Progenitor cell of endocrine pancreas (in vitro differentiated cells): ENCODE data around the gene EIF1AY. TPM values are rescaled to one million over a fixed set of nuclear protein-coding genes. Genes with fewer than 3 reads are reported as not detected.

Experiments used
- DNase-seq: peaks from one replicate; pipeline ENCODE4 v3.0.0; 2021; ENCODE audit warnings: low spot score; ENCODE audit not compliant: unreplicated experiment
- H3K27ac Mint-ChIP-seq: 2 replicates; pipeline ENCODE4 v1.8.0; 2021; ENCODE audit warnings: mild to moderate bottlenecking, moderate library complexity, mixed read lengths
- H3K27me3 Mint-ChIP-seq: 2 replicates; pipeline ENCODE4 v1.8.0; 2021; ENCODE audit warnings: mixed read lengths
- H3K36me3 Mint-ChIP-seq: 2 replicates; pipeline ENCODE4 v1.8.0; 2022; ENCODE audit warnings: mixed read lengths; ENCODE audit not compliant: insufficient read depth
- H3K4me1 Mint-ChIP-seq: 2 replicates; pipeline ENCODE4 v1.8.0; 2021; ENCODE audit warnings: low read depth, mixed read lengths
- H3K4me3 Mint-ChIP-seq: 2 replicates; pipeline ENCODE4 v1.8.0; 2021; ENCODE audit warnings: low read depth, mild to moderate bottlenecking, moderate library complexity, mixed read lengths
- H3K9me3 Mint-ChIP-seq: 2 replicates; pipeline ENCODE4 v1.8.0; 2021; ENCODE audit warnings: low read depth, mixed read lengths
- long read RNA-seq: library from polyadenylated mRNA; unstranded; transcript quantifications from one replicate; pipeline ENCODE4 v2.0.0, GENCODE V29; 2020
- total RNA-seq: library from RNA; stranded (reverse); gene quantifications from 2 replicates; pipeline ENCODE4 v1.2.1, GENCODE V29; 2021
- TF ChIP-seq, protein P1 (sequence below): fragments of 200-600 bp; sonication (generic); IDR thresholded peaks from one replicate; pipeline ENCODE4 v1.5.0; 2021; ENCODE audit warnings: antibody characterized with exemption, mild to moderate bottlenecking; ENCODE audit not compliant: unreplicated experiment

Gene EIF1AY, protein sequence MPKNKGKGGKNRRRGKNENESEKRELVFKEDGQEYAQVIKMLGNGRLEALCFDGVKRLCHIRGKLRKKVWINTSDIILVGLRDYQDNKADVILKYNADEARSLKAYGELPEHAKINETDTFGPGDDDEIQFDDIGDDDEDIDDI
- not detected in 2 replicates for total RNA-seq
- long read RNA-seq: 0 reads

DNA sequence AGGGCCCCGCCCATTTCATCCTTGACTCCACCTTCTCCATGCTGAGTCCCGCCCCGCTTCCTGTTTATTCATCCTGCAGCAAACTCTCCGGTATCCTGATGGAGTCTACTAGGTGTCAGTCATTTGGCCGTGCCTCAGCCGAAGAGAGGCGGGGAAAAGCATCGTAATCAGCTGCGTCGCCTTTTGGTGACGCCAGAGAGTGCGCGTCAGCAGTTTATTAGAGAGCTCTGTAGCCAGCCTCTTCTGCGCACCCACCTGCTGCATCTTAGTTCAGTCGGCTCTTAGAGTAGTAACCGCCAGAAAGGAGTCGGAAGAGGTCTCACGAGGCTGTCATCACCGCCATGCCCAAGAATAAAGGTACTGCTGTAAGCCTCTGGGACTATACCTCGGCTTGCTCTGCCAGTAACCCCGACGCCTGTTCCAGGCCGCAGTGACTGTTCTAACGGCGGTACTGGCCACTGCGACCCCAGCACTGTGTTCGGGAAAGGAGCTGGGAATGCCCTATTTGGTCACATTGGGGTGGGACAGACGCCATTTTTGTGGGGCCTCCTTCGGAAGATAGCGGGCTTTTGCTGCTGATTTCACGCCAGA, at the start of gene EIF1AY:
Gene EIF1AY, plus strand, starts transcription at position 246 of the 591 bp plus-strand sequence. Its CDS starts 96 bp downstream, at position 342.
- Mint-ChIP-seq H3K27me3 (no peaks in the 10 kb centered on the region), H3K36me3 (no peaks in the 10 kb centered on the region), H3K27ac (no peak within 1 kb of the TSS), H3K9me3 (no peaks in the 10 kb centered on the region), H3K4me1 (no peaks in the 10 kb centered on the region), H3K4me3 (no peak within 1 kb of the TSS)
- TF ChIP-seq, protein P1, sequence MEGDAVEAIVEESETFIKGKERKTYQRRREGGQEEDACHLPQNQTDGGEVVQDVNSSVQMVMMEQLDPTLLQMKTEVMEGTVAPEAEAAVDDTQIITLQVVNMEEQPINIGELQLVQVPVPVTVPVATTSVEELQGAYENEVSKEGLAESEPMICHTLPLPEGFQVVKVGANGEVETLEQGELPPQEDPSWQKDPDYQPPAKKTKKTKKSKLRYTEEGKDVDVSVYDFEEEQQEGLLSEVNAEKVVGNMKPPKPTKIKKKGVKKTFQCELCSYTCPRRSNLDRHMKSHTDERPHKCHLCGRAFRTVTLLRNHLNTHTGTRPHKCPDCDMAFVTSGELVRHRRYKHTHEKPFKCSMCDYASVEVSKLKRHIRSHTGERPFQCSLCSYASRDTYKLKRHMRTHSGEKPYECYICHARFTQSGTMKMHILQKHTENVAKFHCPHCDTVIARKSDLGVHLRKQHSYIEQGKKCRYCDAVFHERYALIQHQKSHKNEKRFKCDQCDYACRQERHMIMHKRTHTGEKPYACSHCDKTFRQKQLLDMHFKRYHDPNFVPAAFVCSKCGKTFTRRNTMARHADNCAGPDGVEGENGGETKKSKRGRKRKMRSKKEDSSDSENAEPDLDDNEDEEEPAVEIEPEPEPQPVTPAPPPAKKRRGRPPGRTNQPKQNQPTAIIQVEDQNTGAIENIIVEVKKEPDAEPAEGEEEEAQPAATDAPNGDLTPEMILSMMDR: no peak
- no peak for DNase-seq

DNA sequence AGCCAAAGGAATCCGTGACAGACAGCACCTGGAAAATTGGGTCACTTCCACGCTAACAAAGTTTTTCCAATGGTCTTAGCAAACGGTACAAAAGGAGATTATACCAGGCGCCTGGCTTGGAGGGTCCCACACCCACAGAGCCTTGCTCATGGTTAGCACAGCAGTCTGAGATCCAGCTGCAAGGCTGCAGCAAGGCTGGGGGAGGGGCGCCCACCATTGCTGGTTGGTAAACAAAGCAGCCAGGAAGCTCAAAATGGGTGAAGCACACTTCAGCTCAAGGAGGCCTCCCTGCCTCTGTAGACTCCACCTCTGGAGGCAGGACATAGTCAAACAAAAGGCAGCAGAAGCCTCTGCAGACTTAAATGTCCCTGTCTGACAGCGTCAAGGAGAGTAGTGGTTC, 47.1 kb upstream of the EIF1AY start:
- Mint-ChIP-seq H3K9me3 (no peaks in the 10 kb centered on the region), H3K27ac (no peak overlapping the region), H3K36me3 (no peaks in the 10 kb centered on the region), H3K27me3 (no peaks in the 10 kb centered on the region), H3K4me1 (no peaks in the 10 kb centered on the region), H3K4me3 (no peak overlapping the region)
- TF ChIP-seq, protein P1: no peak
- no peak for DNase-seq

- no peaks in the 10 kb centered on the region for H3K4me1 Mint-ChIP-seq
- DNase-seq: no peak
- H3K9me3 Mint-ChIP-seq: no peaks in the 10 kb centered on the region
- no peaks in the 10 kb centered on the region for H3K36me3 Mint-ChIP-seq
- H3K27me3 Mint-ChIP-seq: no peaks in the 10 kb centered on the region
- H3K27ac Mint-ChIP-seq: no peak overlapping the region
- TF ChIP-seq, protein P1: no peak
- H3K4me3 Mint-ChIP-seq: no peak overlapping the region
Measured at GRCh38 chrY:20538186-20538585, 37.4 kb upstream of the EIF1AY start.

- Mint-ChIP-seq H3K9me3 (no peaks in the 10 kb centered on the region), H3K27me3 (no peaks in the 10 kb centered on the region), H3K4me3 (no peak overlapping the region), H3K27ac (no peak overlapping the region), H3K4me1 (no peaks in the 10 kb centered on the region), H3K36me3 (no peaks in the 10 kb centered on the region)
- TF ChIP-seq, protein P1: no peak
- no peak for DNase-seq
Measured at GRCh38 chrY:20538933-20539332, 36.6 kb upstream of the EIF1AY start.

DNA sequence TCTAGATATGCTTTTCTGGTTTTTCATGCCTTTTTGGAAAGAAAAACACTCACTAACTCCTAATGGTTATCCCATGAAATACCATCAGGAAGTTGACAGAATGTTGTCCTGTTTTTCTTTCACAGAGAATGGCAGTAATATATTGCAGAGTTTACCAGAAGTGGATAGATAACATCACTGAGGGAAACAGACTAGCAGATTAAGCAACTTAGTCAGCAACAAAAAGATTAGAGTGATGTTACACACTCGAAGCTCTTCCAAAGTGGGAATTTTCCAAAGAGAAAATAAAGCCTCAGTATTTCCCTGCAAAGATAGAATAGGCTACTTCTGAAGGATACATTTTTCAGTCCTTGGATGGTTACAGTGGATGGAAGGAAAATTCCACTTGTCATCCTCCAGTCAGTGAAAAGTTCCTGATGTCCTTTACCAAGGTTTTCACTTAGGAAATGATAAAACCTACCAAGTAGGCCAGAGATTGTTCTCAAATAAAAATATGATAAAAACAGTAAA, 31.1 kb upstream of the EIF1AY start:
- no peaks in the 10 kb centered on the region for H3K27me3 Mint-ChIP-seq
- TF ChIP-seq, protein P1: no peak
- no peaks in the 10 kb centered on the region for H3K4me1 Mint-ChIP-seq
- DNase-seq: no peak
- no peaks in the 10 kb centered on the region for H3K36me3 Mint-ChIP-seq
- no peak overlapping the region for H3K4me3 Mint-ChIP-seq
- no peak overlapping the region for H3K27ac Mint-ChIP-seq
- no peaks in the 10 kb centered on the region for H3K9me3 Mint-ChIP-seq
